Cardiac fibroblast (primary cell): ENCODE data around the gene ELOVL6.
"Not testable (repeated sequence)": the region's sequence is repeated elsewhere in the genome, so short reads cannot be mapped to it uniquely, and the experiment has no call there.

Experiments
- DNase-seq, 2 donors: peaks; one replicate each; pipeline versions ENCODE4 v3.0.0 to v3.0.0-alpha.2; 2010; ENCODE audit warnings: low read depth in 2 of 2
- H3K4me3 ChIP-seq, 2 donors: replicated peaks in 1 of 2; 1 replicate in 1 of 2; 2 replicates in 1 of 2; pipeline ENCODE4 v1.5.1; 2011; ENCODE audit warnings: low read depth in 2 of 2, low read length in 2 of 2, mild to moderate bottlenecking in 2 of 2, moderate library complexity in 1 of 2
- TF ChIP-seq, protein P1 (sequence below): IDR thresholded peaks from one replicate; pipeline ENCODE4 v1.5.1; 2011; ENCODE audit warnings: low read depth, mild to moderate bottlenecking, low read length, inconsistent platforms

Gene ELOVL6

DNA sequence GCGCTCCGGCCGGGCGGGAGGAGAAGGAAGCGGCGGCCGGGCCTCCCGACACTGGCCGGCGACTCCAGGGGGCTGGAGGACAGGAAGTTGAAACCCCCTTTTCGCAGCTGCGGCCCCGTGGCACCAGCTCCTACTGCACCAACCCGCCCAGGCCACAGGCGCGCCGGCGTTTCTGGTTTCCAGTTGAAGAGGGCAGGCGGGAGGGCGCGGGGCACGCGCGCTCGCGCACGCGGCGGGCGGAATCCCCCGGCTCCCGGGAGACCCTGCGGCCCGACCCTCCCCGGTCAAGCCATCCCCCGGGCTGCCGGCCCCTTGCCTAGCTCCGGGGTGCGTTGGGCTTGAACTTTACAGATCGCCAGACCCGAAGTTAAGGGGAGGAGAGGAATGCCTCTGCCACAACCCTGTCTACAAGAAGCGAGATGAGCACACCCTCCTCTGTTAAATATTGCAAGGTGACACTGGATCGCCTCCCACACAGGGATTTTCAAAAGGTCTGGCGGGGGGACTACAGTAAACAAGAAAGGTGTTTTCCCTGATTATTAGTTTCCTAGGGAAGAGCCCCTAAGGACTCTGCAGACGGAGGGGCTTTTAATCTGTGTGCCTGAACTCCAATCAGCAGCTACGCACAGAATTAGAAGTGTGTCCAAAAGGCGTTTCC, 1.4 kb downstream of the ELOVL6 start:
- TF ChIP-seq, protein P1, sequence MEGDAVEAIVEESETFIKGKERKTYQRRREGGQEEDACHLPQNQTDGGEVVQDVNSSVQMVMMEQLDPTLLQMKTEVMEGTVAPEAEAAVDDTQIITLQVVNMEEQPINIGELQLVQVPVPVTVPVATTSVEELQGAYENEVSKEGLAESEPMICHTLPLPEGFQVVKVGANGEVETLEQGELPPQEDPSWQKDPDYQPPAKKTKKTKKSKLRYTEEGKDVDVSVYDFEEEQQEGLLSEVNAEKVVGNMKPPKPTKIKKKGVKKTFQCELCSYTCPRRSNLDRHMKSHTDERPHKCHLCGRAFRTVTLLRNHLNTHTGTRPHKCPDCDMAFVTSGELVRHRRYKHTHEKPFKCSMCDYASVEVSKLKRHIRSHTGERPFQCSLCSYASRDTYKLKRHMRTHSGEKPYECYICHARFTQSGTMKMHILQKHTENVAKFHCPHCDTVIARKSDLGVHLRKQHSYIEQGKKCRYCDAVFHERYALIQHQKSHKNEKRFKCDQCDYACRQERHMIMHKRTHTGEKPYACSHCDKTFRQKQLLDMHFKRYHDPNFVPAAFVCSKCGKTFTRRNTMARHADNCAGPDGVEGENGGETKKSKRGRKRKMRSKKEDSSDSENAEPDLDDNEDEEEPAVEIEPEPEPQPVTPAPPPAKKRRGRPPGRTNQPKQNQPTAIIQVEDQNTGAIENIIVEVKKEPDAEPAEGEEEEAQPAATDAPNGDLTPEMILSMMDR: no peak
- H3K4me3 ChIP-seq: peak overlapping the region; percentile 79 to 87
- peak; percentile 44 to 45 for DNase-seq

DNA sequence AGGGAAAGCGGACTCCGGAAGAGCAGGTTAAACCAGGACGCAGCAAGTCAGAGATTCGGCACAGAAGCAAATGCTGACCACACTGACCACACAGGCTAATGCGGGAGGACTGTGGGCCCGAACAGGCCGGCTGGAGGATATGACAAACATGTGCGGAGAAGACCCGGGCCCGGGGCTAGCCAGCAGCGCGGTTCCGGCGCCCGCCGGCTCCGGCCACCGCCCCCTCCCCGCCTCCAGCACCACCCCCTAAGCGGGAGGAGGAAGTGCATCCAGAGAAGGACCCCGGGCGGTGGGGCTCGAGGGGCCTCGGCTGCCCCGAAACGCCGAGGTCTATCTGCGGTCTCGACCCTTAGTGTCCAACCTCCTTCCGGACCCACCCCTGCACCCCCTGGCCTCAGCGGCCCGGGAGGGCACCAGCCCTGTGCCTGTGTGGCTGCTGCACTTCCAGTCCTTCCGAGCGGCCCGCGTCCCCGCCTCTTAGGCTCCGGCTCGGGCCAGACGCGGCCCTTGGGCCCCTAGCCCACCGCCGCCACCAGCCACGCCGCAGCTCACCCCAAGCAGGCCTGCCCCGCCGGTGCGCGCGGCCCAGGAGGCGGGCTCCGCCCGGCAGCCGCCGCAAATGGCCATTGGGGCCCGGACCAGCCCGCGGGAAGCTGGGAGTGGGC, 2.1 kb downstream of the ELOVL6 start:
- peak; percentile 30 to 41 for DNase-seq
- TF ChIP-seq, protein P1: no peak
- H3K4me3 ChIP-seq: peak overlapping the region; percentile 79 to 87

DNA sequence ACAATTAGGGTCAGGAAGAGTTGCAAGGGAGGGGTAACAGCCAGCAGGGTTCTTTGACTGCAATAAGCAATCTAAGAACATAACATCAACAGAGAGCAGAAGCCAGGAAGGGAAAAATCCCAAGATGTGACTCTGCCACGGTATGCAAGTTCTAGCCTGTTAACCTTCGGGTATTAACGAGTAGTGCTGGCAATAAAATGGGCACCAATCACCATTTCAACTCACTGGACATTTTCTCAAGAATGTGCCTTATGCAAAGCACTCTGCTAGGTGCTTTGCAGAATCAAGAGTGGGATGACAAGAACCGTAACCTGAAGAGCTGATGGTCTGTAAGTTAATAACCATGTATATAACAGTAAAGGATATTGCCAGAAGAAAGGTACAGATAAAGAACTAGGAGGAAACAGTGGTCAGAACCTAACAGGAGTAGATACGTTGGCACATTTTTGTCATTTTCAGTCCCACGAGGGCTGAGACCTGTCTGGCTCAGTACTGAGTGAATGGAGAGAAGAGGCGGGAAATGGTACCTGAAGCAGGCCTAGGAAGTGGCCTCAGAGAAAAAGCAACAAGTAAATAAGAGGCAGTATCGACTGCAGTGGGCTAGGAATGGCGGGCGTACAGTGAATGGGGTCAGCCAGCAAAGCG, 2.7 kb downstream of the ELOVL6 start:
- TF ChIP-seq, protein P1: no peak
- peak overlapping the region; percentile 79 to 87 for H3K4me3 ChIP-seq
- DNase-seq: peak; percentile 8 to 14

DNA sequence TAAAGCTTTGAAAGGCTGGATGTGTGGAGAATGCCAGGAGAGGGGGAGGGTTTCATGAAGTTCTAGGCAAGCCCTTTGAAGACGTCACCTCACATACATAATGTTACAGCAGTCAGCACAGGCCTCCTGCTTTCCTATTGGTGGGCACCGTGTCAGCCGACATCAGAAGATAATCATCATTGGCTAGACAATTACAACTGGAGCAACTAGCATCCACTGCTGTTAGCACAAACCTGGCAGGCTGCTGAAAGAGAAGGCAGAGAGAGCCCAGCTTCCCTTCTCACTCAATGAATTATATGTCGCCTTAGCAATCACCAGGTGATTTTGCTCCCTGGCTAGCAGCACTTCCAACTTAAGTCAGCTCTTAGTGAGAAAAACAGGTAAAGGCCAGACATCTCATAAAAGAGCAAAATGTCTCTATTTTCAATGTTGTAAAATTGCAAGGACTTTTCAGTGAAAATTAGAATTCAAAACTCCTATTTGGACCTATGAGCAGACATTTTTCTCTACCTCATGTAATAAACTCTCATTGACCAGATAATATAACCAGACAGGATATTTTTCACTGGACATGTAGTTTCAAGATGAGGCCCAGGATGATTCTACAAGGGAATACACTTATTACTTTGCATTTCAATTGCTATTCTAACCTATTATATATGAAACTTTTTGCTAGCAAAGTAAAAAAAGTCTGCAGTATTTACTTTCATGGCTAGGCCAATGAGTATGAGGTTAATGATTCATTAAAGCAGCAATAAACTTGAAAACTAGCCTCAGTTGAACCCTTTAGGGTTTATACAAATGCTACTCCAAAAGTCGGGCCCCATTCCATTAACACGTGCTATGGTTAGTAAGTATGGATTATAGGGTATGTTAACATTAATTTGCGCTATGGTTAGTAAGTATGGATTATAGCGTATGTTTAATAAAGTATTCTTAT, 4.3 kb downstream of the ELOVL6 start:
- no peak overlapping the region for H3K4me3 ChIP-seq
- DNase-seq: peak; percentile 97 to 98
- TF ChIP-seq, protein P1: no peak

DNA sequence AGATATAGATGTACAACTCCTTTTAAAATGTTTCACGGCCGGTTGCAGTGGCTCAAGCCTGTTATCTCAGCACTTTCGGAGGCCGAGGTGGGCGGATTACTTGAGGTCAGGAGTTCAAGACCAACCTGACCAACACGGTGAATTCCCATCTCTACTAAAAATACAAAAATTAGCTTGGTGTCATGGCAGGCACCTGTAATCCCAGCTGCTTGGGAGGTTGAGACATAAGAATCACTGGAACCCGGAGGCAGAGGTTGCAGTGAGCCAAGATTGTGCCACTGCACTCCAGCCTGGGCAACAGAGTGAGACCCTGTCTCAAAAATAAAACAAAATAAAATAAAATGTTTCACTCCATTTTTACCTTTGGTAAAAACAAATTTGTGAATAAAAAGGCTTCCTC, 5.1 kb downstream of the ELOVL6 start:
- not testable (repeated sequence) for H3K4me3 ChIP-seq, DNase-seq

DNA sequence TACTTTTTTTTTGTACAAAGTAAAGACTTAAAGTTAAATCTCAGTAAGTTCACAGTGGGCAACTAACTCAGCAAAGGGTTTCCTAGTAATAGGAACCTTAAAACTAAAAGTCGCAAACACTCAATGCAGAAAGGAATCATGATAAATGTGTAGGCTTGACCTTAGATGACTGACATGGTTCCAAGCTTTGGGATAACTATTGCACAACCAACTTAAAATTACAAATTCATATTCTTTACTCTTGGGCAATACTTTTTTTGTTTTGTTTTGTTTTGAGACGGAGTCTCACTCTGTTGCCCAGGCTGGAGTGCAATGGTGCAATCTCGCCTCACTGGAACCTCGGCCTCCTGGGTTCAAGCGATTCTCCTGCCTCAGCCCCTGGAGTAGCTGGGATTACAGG, 8.2 kb downstream of the ELOVL6 start:
- TF ChIP-seq, protein P1: no peak
- H3K4me3 ChIP-seq: no peak overlapping the region
- peak; percentile 36 to 45 for DNase-seq
